ENCODE measurements around the gene LPP. TPM values are rescaled to one million over a fixed set of nuclear protein-coding genes. Genes with fewer than 3 reads are reported as not detected.
A peak's percentile ranks its signal among the peaks of the same experiment; 100 is the strongest.

The LPP gene
- polyA plus RNA-seq, 3 donors: 26.4 to 31.9 (median 28.6) TPM

DNA sequence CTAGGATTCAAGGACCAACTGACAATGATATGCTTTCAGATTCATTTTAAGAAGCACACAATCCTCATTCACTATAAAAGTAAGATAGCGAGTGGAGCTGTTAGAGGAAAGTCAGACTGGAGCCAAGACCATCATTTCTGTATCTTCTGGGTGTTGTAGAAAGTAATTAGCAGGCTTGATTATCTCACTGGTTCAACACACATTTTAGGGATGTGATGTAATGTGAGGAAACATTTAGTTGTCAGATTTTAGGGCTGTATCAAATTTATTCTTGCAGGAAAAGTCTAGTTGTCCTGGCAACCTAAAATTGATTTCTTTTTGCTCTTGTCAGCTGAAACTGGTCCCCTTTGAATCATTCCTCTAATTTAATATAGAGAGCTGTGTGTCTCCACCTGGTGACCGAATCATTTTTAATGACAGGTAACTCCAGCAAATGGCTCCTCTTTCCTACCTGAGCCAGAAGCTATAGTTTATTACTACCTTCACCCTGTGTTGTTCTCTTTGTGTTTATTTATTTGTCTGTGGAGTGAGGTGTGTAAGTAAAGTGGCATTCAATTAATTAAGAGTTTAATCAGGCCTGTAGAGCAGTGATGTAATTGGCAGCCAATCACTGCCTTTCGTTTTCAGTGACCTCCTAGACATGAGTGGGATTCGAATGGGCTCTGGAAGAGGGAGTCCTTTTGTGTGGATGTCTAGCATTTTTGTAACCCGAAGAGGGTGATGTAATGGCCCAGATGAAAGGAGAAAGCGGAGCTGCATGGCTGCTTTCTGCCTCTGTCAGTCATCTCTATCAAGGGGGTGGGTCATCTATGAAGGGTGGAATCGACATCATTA lies 125.8 kb downstream of the LPP start:
- no peak for DNase-seq (ENCODE audit: extremely low read depth in 1 of 11, low read depth in 9 of 11, low spot score in 4 of 11)

DNA sequence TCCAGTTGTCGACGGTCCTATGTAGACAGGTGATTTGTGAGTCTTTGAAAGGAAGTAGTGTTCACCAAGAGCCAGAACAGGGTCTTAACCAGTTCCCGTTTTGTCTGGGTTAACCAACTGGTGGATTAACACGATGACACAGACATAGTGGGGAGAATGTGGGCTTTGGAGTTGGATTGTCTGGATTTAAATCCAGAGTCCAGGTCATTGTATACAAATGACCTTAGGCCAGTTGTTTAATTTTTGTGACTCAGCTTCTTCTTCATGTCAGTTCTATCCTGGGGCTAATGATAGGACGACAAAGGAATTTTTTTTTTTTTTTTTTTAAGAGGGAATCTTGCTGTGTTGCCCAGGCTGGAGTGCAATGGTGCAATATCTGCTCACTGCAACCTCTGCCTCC lies 126.7 kb downstream of the LPP start:
- no peak for DNase-seq (ENCODE audit: extremely low read depth in 1 of 11, low read depth in 9 of 11, low spot score in 4 of 11)

GRCh38 chr3:188282871-188283270 lies 128.9 kb downstream of the LPP start:
- DNase-seq (ENCODE audit: extremely low read depth in 1 of 11, low read depth in 9 of 11, low spot score in 4 of 11): no peak

- no peak for DNase-seq (ENCODE audit: extremely low read depth in 1 of 11, low read depth in 9 of 11, low spot score in 4 of 11)
Measured at GRCh38 chr3:188283347-188283746, 129.4 kb downstream of the LPP start.

DNA sequence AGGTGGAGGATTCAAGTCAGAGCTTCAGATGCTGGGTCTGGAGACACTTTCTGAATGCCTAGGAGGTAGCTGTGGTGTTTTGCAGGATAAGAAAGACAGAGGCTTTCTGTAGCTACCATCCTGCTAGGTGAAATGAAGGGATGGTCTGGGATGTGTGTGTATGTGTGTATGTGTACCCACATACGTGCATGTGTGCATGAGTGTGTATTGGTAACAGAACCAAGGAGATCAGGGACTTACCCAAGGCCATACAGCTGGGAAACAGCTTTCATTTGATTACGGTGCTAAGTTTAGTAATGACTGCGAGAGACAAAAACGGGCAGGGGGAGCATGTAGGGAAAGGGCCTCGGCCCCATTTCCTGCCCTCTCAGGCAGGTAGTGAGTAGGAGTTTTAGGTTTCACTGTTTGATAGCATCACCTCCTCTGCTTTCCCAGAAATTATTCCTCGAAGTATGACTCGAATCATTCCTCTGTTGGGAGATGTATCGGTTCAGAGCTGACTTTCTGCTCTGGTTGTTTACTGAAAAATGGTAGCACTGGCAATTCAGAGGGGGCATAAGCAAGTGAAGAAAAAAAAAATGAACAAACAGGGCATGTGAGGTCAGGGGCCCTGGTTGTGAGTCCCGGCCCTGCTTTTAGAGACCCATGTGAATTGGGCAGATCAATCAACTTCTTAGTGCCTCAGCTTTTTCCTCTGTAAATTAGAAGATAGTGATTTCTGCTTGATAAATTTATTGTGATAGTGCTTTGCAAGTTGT lies 130.7 kb downstream of the LPP start:
- no peak for DNase-seq (ENCODE audit: extremely low read depth in 1 of 11, low read depth in 9 of 11, low spot score in 4 of 11)

DNA sequence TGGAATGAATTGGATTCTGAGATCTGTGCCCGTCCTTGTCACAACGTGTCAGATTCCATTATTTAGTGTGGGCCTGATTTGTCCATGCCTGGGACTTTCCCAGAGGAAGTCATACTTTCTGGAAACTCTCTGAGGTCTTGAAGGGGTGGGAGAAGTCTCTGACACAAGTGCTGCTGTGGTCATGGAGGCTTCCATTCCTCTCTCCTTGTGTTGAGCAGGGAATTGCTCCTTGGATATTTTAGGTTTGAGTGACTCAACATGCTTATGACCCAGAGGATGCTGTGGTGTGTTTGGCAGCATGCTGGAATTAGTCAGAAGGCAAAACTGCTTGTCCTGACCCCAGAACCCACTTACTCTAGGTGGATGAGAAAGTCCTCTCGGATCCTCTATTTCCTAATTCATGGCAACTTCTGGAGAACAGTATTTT lies 132.1 kb downstream of the LPP start:
- DNase-seq (ENCODE audit: extremely low read depth in 1 of 11, low read depth in 9 of 11, low spot score in 4 of 11): no peak

DNA sequence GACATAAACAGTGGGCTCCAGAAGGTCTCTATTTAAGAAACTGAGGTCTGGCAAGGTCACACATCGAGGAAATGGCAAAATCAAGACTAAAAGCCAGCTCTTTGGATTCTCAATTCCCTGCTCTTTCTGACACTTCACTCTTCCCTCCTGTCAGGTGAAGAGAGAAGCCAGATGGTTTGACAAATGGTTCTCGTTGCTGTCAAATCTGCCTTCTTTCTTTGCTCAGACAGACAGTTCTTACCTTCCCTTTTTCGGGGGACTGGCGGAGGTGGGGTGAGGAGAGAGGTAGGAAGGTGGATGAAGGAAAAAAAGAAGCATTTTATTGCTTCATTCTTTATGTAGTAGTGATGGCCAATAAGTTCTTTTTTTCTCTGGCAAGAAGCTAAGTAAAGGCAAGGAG lies 133.4 kb downstream of the LPP start:
- no peak for DNase-seq (ENCODE audit: extremely low read depth in 1 of 11, low read depth in 9 of 11, low spot score in 4 of 11)

GRCh38 chr3:188287762-188288505 lies 134.0 kb downstream of the LPP start:
- no peak for DNase-seq (ENCODE audit: extremely low read depth in 1 of 11, low read depth in 9 of 11, low spot score in 4 of 11)

DNA sequence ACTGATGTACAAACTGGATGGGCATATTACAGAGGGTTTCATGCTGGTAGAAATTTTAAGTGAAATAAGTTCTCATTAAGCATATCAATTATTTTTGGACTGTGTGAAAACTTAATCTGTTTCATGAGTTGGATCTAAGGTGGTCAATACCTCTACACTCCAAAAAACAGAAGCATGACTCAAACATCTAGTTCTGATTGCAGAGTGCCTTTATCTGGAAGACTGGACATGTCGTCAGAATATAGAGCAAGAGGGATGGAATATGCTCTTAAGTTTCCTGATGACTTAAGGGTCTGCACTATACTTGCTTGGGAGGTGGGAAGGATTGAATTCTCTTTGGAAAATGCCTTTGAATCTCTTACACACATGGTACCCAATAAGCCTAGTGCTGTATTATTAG lies 138.3 kb downstream of the LPP start:
- DNase-seq (ENCODE audit: extremely low read depth in 1 of 11, low read depth in 9 of 11, low spot score in 4 of 11): no peak

- DNase-seq (ENCODE audit: extremely low read depth in 1 of 11, low read depth in 9 of 11, low spot score in 4 of 11): no peak
Measured at GRCh38 chr3:188292827-188293226, 138.9 kb downstream of the LPP start.

- DNase-seq (ENCODE audit: extremely low read depth in 1 of 11, low read depth in 9 of 11, low spot score in 4 of 11): no peak
Measured at GRCh38 chr3:188294113-188294512, 140.2 kb downstream of the LPP start.

- DNase-seq (ENCODE audit: extremely low read depth in 1 of 11, low read depth in 9 of 11, low spot score in 4 of 11): peak in 1 of 11 donors; percentile 46
Measured at GRCh38 chr3:188294823-188295487, 141.0 kb downstream of the LPP start.

GRCh38 chr3:188295876-188296275 lies 141.9 kb downstream of the LPP start:
- DNase-seq (ENCODE audit: extremely low read depth in 1 of 11, low read depth in 9 of 11, low spot score in 4 of 11): no peak

DNA sequence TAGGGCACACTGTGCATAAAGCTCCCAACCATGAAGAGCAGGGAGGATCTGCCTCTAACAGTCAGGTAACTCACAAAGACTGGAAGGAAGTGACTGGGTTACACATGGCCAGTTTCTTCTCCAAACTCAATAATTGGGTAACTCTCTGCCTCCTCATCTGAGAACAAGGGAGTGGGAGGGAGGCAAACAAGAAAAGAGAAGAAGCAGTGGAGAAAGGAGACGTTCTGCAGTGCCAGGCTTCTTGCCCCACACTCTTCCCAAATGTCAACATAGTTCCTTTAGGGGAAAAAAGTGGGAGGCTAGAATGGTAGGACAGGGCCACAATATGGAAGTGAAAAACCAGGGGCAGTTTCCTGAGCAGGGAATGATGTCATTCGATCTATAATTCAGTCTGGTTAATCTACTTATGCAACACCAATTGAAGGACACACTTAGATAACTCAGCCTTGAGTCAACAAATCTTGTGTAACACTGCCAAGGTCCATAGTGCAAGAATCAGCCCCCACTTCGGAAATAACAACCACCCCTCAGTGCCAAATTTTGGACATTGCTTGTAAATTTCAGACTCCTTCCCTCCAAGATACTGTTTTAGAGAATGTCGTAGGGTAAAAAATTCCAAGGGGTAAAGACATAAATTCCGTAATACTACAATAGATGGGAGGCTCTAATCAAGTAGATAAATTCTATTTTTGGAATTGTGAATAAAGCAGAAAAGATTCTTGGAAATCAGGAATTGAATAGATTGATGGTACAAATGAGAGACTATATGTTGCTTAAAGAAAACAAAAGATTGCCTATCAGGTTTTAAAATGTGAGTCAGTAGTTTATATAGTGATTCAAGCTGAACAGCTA lies 143.0 kb downstream of the LPP start:
- DNase-seq (ENCODE audit: extremely low read depth in 1 of 11, low read depth in 9 of 11, low spot score in 4 of 11): peak in 1 of 11 donors; percentile 41

GRCh38 chr3:188298585-188298984 lies 144.6 kb downstream of the LPP start:
- no peak for DNase-seq (ENCODE audit: extremely low read depth in 1 of 11, low read depth in 9 of 11, low spot score in 4 of 11)

DNA sequence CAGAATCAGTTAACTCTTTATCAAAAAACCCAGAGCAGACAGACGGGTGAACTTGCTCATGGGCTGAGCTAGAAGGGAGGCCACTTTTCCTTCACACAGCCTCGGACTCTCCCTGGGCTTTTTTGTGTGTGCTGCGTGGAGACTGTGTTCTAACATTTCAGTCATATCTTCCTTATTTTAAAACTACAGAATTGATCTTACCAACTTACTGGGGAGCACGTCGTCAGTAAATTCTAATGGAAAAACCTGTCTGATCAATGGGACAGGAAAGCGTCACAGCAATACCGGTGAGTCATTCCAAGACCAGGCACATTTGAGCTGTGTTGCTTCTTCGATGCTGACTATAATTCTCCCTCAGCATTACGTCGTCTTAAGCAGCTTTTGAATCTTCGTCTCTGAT lies 145.1 kb downstream of the LPP start:
- DNase-seq (ENCODE audit: extremely low read depth in 1 of 11, low read depth in 9 of 11, low spot score in 4 of 11): no peak

- DNase-seq (ENCODE audit: extremely low read depth in 1 of 11, low read depth in 9 of 11, low spot score in 4 of 11): no peak
Measured at GRCh38 chr3:188299708-188300107, 145.8 kb downstream of the LPP start.

DNA sequence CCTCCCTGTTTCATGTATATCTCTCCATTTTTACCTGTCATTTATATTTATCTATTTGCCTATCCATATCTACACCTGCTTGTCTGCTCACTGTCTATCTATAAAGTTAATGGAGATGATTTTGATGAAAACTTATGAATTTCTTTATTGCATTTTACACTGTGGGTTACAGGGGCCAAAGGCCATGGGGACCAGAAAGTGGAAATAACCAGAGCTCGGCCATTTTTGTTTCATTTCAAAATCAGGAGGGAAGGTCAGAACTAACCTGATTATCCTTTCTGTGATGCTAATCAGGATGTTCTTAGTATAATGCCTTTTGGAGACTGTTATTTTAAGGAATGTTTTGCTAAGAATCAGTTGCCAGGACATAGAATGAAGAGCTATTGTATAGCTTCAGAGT lies 147.2 kb downstream of the LPP start:
- no peak for DNase-seq (ENCODE audit: extremely low read depth in 1 of 11, low read depth in 9 of 11, low spot score in 4 of 11)

Data from renal cortex interstitium (tissue), 11 donors.